Astrocyte of the cerebellum (primary cell): ENCODE measurements around the gene TBC1D22A.

Experiments used
- DNase-seq: peaks from one replicate; pipeline ENCODE4 v3.0.0-alpha.2; 2011; ENCODE audit warnings: low read depth
- H3K4me3 ChIP-seq: 2 replicates; pipeline ENCODE4 v1.5.1; 2011; ENCODE audit warnings: mild to moderate bottlenecking, low read depth, low read length, moderate library complexity
- in situ Hi-C: cut with HindIII; loops from 2 replicates; pipeline ENCODE4 v1.10.0; 2017; ENCODE audit warnings: low sequenced_read_pairs
- TF ChIP-seq, protein P1 (sequence below): IDR thresholded peaks from 2 replicates; pipeline ENCODE4 v1.5.1; 2012; ENCODE audit warnings: low read length, low read depth, moderate library complexity, mild to moderate bottlenecking; ENCODE audit errors: missing control alignments

TBC1D22A gene

DNA sequence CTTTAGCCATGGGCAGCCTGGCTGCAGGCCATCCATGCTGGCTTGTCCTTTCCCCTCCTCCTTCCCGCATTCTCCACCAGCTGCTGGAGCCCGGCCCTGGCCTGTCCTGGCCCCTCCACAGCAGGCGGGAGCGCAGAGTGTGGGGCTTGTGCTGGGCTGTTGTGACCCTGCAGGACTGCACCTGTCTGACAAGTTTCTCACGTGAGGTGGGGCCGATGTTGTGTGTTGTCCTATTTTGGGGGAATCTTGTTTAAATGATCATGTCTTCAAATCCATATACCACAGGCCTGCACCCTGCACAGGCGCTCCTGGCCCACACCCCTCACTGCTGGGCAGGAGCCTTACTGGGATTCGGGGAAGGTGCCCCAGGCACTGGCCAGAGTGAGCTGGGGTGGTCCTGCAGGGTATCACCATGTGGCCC lies 30.4 kb downstream of the TBC1D22A start:
- no peak overlapping the region for H3K4me3 ChIP-seq
- in situ Hi-C loops, result no loop called here
- no peak for DNase-seq
- TF ChIP-seq, protein P1, sequence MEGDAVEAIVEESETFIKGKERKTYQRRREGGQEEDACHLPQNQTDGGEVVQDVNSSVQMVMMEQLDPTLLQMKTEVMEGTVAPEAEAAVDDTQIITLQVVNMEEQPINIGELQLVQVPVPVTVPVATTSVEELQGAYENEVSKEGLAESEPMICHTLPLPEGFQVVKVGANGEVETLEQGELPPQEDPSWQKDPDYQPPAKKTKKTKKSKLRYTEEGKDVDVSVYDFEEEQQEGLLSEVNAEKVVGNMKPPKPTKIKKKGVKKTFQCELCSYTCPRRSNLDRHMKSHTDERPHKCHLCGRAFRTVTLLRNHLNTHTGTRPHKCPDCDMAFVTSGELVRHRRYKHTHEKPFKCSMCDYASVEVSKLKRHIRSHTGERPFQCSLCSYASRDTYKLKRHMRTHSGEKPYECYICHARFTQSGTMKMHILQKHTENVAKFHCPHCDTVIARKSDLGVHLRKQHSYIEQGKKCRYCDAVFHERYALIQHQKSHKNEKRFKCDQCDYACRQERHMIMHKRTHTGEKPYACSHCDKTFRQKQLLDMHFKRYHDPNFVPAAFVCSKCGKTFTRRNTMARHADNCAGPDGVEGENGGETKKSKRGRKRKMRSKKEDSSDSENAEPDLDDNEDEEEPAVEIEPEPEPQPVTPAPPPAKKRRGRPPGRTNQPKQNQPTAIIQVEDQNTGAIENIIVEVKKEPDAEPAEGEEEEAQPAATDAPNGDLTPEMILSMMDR, result no peak

DNA sequence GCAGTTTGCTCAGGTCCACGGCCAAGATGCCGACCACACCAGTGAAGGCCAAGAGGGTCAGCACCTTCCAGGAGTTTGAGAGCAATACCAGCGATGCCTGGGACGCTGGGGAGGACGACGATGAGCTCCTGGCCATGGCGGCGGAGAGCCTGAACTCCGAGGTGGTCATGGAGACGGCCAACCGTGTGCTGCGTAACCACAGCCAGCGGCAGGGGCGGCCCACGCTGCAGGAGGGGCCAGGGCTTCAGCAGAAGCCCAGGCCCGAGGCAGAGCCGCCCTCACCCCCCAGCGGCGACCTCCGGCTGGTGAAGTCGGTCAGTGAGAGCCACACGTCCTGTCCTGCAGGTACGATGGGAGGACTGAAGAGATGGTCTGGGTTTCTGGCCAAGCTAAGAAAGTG lies 31.0 kb downstream of the TBC1D22A start:
- in situ Hi-C loops, result no loop called here
- no peak for DNase-seq
- H3K4me3 ChIP-seq, result no peak overlapping the region
- TF ChIP-seq, protein P1, result no peak

DNA sequence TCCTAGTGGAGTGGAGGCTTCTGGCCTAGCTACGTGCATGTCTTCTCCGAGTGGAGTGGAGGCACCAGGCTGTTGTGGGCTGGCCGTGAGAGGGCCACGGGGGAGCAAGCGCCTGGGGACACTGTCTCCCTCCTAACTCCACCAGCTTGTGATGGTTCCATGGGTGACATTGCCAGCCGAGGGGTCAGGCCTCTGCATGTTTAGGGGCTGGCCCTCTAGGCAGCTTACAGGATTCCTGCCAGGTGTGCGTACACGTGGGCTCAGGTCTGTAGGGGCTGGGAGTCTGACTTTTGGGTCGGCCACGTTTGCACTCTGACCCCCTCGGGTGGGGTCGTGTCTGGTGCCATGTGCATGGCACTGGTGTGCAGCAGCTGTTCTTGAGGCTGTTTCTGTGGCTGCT lies 31.6 kb downstream of the TBC1D22A start:
- TF ChIP-seq, protein P1, result no peak
- no peak for DNase-seq
- in situ Hi-C loops, result no loop called here
- H3K4me3 ChIP-seq, result no peak overlapping the region

DNA sequence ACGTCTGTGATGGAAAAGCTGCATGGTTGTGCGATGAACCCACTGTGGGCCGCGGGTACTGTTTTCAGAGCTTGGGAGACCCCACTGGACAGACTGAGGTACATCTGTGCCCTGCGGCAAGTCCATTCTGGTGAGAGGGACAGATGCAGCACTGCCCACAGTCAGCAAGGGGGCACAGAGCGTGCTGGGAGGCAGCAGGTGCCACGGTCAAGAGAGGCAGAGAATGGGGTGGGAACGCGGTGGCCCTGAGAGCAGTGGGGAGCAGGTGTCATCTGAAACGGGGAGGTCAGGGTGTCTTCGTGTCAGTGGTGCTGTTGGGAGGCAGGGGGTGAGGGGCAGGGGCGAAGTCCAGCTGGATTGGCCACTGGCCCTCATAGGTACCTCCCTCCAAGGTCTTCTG lies 32.0 kb downstream of the TBC1D22A start:
- no peak overlapping the region for H3K4me3 ChIP-seq
- DNase-seq, result no peak
- TF ChIP-seq, protein P1, result no peak
- in situ Hi-C loops, result no loop called here

DNA sequence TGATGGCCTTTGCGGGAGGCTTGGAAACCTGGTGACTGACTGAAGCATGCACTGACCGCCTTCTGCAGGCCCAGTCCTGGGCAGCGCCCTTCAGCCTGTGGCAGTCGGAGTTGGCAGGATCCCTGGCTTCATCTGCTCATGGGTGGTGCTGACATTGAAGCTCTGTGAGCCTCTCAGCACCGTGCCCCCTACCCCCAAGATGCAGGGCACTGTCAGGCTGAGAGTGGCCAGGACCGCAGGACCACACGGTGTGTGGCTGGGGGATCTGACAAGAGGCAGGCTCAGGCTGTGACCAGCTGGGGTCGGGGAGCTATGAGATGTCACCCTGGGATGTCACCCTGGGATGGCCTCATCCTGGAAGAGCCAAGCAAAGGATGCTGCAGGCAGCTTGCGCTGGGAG lies 32.7 kb downstream of the TBC1D22A start:
- in situ Hi-C loops, result no loop called here

DNA sequence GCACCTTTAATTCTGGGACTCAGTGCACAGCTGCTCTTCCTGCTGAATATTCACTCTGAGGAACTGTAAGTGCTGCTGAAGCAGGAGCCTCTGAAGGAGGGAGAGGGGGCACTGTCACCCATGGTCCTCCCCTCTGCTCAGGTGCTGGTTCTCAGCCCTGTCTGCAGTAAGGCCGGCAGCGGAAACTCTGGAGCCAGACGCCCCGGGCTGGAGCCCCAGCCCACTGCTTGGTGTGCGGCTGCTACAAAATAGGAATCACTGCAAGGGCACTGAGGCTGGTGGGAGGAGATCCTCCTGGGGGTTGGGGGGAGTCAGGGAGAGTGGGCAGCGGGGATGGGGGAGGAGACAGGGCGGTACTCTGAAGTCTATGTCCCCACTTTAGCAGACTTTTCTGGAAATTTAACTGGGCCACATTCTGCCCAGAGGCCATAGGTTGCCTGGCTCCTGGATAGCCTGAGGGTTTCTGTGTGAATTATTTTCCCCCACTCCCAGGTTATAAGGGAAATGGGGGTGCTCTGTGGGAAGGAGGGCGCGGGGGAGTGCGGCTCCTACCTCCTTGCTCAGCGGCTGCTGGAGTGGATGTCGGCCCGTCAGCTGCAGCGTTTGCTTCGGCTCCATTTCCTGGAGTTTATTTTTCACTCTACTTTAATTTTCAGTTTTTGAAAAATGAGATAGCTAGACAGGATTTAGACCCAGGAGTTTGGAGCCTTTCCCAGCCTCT lies 33.6 kb downstream of the TBC1D22A start:
- TF ChIP-seq, protein P1, result no peak
- in situ Hi-C loops, result no loop called here
- no peak overlapping the region for H3K4me3 ChIP-seq
- DNase-seq, result no peak

More for the DNA sequence above, 32.7 kb downstream of the TBC1D22A start:
- H3K4me3 ChIP-seq, result no peak overlapping the region
- TF ChIP-seq, protein P1, result no peak
- no peak for DNase-seq
